Activated gamma-delta T cell treated with Interleukin-2 at 50 U/mL for 16 hours (primary cell): ENCODE results near the gene PADI2.

Source experiments
- DNase-seq: peaks from one replicate; pipeline ENCODE4 v3.0.0-alpha.2; 2020

PADI2 gene

GRCh38 chr1:17119076-17119772 is at the start of gene PADI2:
TSS of gene PADI2 (minus strand) at chr1:17119451. CDS start at chr1:17119371, 80 bp downstream.
- no peak for DNase-seq

DNA sequence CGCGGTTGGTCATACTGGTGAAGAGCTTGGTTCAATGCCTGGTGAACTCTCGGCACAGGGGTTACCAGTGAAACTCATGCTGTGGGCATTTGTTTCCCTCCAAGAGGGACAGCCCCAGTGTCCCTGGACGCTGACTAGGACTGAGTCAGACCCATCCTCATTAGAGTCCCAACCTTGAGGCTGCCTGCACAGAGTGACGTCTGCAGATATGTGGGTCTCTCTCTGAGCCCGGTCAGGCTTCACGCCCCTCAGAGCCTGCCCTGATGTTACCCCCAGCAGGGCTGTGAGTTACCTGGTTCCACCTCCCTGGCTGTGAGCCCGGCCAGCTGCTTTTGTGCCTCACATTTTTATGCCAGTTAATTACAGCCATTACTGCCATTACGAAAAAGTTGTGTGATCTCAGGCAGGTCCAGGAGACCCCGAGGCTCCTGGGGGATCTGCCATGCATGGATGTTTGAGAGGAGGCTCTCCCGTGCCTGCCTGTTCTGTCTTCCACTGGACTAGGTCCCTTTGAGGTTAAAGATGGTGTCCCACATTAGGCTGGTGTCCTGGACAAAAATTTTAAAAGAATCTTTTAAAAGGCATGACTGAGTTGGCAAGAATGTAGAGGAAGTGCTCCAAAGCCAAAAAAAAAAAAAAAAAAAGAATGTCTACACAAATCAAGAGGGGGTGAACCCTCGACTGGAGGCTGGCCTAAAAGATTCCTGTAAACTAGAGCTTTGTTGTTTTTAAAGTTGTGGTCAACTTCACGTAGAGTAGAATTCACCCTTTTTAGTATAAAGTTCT is 49.0 kb upstream of the PADI2 start:
- DNase-seq = no peak

DNA sequence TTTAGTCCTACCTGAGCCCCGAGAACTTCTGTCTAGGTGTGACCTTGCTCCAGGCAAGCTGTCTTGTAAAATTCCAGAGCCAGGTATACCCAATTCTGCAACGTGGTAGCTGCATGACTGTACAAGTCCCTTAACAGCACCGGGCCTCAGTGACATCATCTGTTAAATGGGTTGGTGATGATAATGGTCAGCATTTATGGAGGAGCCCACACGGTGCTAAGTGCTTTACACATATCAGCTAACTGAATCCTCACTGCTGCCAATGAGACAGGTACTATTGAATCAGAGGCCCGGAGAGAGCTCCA is 48.5 kb upstream of the PADI2 start:
- no peak for DNase-seq

- no peak for DNase-seq
Measured at GRCh38 chr1:17167041-17167785, 48.0 kb upstream of the PADI2 start.

GRCh38 chr1:17165823-17166222 is 46.6 kb upstream of the PADI2 start:
- DNase-seq = no peak

DNA sequence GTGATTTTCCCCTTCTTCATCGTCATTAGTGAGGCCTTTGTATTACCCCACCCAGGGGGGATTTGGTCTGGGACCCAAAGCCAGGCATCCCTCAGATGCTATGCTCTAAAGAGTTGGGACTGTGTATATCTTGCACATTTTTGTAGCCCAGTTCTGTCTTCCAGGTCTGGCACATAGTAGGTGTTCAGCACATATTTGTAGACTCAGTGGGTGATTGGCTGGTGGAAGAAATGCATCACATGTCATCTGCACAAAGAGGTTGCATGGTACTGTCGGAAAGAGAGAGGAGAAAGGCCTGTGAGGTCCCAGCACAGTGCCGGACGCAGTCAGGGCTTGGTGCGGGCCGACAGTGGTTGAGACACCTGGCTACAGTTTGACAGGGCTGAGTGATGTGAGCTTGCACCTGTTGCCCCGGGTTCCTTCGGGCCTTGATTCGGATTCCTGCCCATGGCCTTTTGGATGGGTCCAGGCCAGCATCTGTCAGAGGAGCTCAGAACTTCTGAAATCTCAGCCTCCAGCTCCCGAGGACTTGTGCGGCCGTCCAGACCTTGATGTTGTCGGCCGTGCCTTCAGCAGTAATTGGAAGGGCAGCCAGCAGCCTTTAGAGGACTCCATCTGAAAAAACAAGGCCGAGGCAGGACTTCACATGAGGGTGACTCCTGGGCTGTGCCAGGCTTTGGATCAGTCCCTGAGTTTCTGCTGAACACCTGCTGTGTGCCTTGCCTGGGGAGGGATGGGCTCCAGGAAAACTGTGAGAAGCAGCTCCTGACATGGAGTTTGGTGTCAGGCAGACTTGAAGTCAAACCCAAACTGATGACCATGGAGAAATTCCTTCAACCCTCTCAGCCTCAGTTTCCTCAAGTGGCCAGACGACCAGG is 44.8 kb upstream of the PADI2 start:
- DNase-seq = no peak

- no peak for DNase-seq
Measured at GRCh38 chr1:17163371-17163770, 44.1 kb upstream of the PADI2 start.

- no peak for DNase-seq
Measured at GRCh38 chr1:17162941-17163340, 43.7 kb upstream of the PADI2 start.

DNA sequence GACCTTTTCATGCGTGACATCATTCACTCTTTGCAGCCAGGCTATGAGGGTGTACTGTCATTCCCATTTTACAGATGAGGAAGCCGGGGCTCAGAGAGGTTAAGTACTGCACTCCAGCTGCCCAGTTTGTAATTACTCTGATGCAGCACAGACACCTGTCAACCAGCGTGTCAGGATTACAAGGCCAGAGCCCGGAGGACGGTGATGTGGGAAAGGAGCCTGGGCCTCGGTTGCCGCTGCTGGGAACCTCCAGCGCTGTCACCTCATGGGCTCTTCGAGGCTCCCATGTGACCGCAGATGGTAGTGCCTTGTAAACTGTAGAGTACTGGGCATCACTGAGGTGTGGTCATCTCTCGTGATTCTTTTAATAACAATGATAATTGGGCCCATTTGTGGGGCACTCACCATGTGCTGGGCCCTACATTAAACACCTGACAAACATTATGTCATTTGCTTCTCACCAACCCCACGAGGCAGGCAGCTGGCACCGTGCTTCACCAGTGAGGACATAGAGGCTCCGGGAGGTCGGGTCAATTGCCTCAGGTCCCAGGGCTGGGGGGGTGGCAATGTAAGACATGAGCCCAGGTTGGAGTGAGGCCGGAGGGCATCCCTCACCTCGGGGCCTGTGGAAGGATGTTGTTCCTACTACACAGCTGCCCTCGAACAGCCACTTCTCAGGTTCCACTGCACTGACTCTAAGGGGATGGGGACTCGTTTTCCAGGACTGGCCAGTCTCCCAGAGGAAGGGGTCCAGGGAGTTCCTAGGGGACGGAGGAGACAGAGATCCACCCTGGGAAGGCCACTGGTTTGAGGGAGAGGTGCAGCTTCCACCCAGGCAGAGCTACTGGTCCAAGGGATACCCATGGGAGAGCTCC is 42.9 kb upstream of the PADI2 start:
- DNase-seq = no peak

DNA sequence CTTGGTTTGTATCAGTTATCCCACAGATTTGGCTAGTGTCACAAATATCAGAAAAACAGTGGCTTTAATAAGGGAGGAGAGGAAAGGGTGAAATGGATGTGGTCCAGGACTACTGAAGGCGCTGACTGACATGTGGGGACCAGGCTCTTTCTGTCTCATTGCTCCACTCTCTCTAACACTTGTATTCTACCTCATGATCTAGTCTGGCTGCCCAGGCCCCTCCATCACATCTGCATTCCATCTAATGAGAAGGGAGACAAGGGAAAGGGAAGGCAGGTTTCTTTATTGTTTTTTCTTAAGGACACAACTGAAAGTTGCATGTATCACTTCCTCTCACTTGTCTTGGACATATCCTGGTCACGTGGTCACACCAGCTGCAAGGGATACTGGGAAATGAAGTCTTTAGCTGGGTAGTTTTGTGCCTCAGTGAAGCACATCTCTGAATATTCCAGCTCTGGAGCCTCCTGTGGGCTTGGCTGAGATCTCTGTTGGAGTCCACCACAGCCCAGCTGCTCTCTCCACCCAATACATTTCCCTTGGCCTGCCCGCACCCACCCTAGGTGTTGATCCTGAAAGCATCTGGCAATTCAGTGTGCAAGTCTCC is 42.0 kb upstream of the PADI2 start:
- DNase-seq = no peak

GRCh38 chr1:17158961-17159360 is 39.7 kb upstream of the PADI2 start:
- DNase-seq = no peak

DNA sequence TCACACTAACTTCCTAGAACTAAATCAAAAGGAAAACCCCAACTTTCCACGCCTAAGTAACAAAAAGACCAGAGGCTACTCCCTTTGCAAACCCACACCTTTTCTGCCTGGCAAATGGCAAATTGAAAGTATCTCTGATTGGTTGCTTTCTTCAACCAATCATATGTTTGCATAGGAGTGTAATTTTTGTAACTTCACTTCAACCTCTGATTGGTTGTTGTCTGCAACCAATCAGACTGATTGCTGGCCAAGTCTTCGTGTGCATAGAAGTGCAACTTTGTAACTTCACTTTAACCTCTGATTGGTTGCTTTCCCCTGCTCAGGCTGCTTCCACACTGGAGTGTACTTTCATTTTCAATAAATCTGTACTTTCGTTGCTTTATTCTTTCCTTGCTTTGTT is 36.9 kb upstream of the PADI2 start:
- DNase-seq = no peak

- DNase-seq = no peak
Measured at GRCh38 chr1:17155257-17155920, 36.1 kb upstream of the PADI2 start.

DNA sequence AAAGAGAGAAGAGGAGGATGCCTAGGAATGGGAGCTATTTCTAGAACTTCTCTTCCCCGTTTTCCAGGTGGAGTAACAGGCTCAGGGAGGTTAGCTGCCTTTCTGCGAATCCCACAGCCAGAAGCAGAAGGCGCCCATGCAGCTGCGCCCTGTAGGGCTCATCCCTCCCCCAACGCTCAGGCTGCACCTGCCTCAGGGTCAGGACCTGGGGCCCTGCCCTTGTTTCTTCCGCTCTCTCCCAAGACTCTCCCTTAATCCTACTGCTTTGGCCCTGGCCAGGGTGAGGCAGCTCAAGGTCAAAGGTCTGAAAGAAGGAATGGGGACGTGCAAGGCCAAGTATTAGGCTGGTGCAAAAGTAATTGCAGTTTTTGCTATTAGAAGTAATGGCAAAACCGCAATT is 30.5 kb upstream of the PADI2 start:
- DNase-seq = no peak

DNA sequence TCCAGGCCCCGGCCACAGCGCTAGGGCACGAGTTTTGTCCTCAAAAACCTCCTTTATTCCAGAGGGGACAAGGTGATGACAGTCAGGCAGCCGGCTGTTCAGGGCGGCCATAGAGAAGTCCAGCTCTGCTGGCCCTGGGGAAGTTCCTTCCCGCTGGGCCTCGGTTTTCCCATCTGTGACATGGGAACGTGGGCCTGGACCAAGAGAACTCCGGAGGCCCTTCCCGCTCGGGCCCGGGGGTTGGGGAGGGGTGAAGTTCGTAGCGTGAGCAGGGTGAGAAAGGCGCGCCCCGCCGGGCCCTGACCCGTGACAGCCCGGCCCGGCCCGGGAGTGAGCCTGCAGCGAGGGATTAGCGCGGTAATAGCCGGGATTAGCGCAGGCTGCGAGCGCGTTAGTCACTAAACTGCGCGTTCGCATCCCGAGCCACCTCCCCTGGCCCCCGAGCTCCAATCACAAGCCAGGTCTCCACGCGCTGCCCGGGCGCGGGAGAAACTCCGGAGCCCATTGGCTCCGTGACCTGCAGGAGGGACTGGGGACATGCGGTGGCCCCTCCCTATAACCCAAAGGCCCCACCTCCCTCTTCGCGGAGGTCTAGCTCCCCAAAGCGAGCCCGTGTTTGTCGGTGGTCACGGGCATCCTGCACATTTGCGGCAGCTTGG is 29.8 kb upstream of the PADI2 start:
- no peak for DNase-seq

- DNase-seq = no peak
Measured at GRCh38 chr1:17145648-17146047, 26.4 kb upstream of the PADI2 start.

DNA sequence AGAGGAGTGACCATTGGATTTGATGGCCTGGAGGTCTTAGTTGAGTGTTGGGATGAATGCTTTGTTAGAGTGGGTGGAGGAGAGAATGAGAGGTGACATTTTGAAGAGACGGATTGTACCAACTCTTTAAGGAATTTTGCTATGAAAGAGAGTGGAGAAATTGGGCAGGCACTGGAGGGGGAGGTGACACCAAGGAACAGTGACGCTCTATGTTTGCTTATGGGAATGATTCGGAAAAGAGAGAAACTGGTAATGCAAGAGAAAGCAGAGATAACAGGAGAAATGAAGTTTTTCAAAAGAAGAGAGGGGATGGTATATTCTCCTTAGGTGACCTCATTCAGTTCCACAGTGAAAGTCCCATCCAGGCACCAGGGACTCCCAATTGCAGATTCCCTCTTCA is 24.5 kb upstream of the PADI2 start:
- DNase-seq = no peak

- no peak for DNase-seq
Measured at GRCh38 chr1:17141441-17142197, 22.4 kb upstream of the PADI2 start.

GRCh38 chr1:17140279-17140678 is 21.0 kb upstream of the PADI2 start:
- no peak for DNase-seq

- no peak for DNase-seq
Measured at GRCh38 chr1:17139637-17140036, 20.4 kb upstream of the PADI2 start.
